DOHH2 (cell line): ENCODE measurements around the gene NELFA.

Experiments used
- H3F3A ChIP-seq: fragments of 200-600 bp; sonication (generic), shearing (Covaris generic); 2 replicates; pipeline ENCODE4 v1.6.0; 2016; ENCODE audit warnings: antibody characterized with exemption, mild to moderate bottlenecking; ENCODE audit not compliant: control insufficient read depth, insufficient read depth
- H3K27ac ChIP-seq: fragments of 200-600 bp; sonication (generic); 2 replicates; pipeline ENCODE4 v1.5.1; 2014; ENCODE audit warnings: low read depth, mild to moderate bottlenecking, low read length, moderate library complexity
- H3K27me3 ChIP-seq: fragments of 200-600 bp; sonication (generic); 2 replicates; pipeline ENCODE4 v1.6.1; 2014; ENCODE audit warnings: mild to moderate bottlenecking, low read length, mixed read lengths; ENCODE audit not compliant: control insufficient read depth
- H3K36me3 ChIP-seq: fragments of 200-600 bp; sonication (generic); 2 replicates; pipeline ENCODE4 v1.6.1; 2014; ENCODE audit warnings: mild to moderate bottlenecking, low read length, moderate library complexity, mixed read lengths; ENCODE audit not compliant: control insufficient read depth
- H3K4me1 ChIP-seq: fragments of 200-600 bp; sonication (generic); 2 replicates; pipeline ENCODE4 v1.6.1; 2014; ENCODE audit warnings: mild to moderate bottlenecking, low read length, mixed read lengths; ENCODE audit not compliant: control insufficient read depth
- H3K4me2 ChIP-seq: fragments of 200-600 bp; sonication (generic); 2 replicates; pipeline ENCODE4 v1.6.0; 2014; ENCODE audit warnings: mild to moderate bottlenecking, low read length, moderate library complexity
- H3K4me3 ChIP-seq: fragments of 200-600 bp; sonication (generic); 2 replicates; pipeline ENCODE4 v1.5.1; 2014; ENCODE audit warnings: mild to moderate bottlenecking, low read length, mixed read lengths
- H3K79me2 ChIP-seq: fragments of 200-600 bp; sonication (generic); 2 replicates; pipeline ENCODE4 v1.6.1; 2014; ENCODE audit warnings: mild to moderate bottlenecking, low read length, mixed read lengths; ENCODE audit not compliant: control insufficient read depth
- H3K9me2 ChIP-seq: fragments of 200-600 bp; sonication (generic); replicated peaks from 2 replicates; pipeline ENCODE4 v1.6.1; 2014; ENCODE audit warnings: mild to moderate bottlenecking, low read length, mixed read lengths; ENCODE audit not compliant: control insufficient read depth
- H3K9me3 ChIP-seq: fragments of 200-600 bp; sonication (generic); 2 replicates; pipeline ENCODE4 v1.6.1; 2014; ENCODE audit warnings: antibody characterized with exemption, low read length, mixed read lengths; ENCODE audit not compliant: control insufficient read depth, insufficient read depth
- H4K20me1 ChIP-seq: fragments of 200-600 bp; sonication (generic); 2 replicates; pipeline ENCODE4 v1.6.0; 2014; ENCODE audit warnings: low read depth, mild to moderate bottlenecking, antibody characterized with exemption, low read length, moderate library complexity; ENCODE audit not compliant: control insufficient read depth, insufficient read depth
- EZH2phosphoT487 ChIP-seq: fragments of 200-600 bp; sonication (generic); IDR thresholded peaks from 2 replicates; pipeline ENCODE4 v1.6.1; 2017; ENCODE audit warnings: borderline replicate concordance, mild to moderate bottlenecking, antibody characterized with exemption, low read length, moderate library complexity, mixed read lengths
- TF ChIP-seq, protein P1 (sequence below): fragments of 200-600 bp; sonication (generic); IDR thresholded peaks from one replicate; pipeline ENCODE4 v1.5.1; 2014; ENCODE audit warnings: antibody characterized with exemption, mild to moderate bottlenecking, low read depth, low read length; ENCODE audit not compliant: poor library complexity, severe bottlenecking

Gene NELFA

DNA sequence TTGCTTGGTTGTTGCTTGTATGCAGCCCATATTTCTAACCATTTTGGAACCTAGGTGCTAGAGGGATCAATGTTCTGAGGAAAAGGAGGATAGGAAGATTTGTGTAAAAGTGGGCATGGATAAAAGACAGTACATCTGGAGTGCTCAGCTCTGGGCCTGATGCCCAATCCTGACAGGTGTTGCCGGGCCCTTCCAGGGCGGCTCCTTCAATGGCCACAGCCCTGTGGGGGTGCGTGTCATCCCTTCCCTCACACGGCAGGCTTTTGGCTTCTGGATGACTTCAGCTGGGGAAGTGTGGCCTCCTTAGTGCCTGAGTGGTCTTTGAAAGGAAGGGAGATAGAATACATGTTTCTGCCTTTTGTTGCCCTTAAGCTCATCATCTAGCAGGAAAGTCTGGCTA, 47.2 kb downstream of the NELFA start:
- Histone ChIP-seq H3K79me2 (peaks cover 4% of the 10 kb centered on the region; the same call in 1 of the 2 replicates), H3K36me3 (peaks cover 95% of the 10 kb centered on the region), H3K27ac (no peak overlapping the region), H3K9me3 (no peaks in the 10 kb centered on the region), H3K4me3 (no peak overlapping the region), H3K4me1 (no peaks in the 10 kb centered on the region), H3K27me3 (no peaks in the 10 kb centered on the region), H3F3A (peaks cover 2% of the 10 kb centered on the region), H3K9me2 (no peaks in the 10 kb centered on the region), H4K20me1 (no peaks in the 10 kb centered on the region; the same call in 1 of the 2 replicates), H3K4me2 (no peak overlapping the region)
- TF ChIP-seq, protein P1, sequence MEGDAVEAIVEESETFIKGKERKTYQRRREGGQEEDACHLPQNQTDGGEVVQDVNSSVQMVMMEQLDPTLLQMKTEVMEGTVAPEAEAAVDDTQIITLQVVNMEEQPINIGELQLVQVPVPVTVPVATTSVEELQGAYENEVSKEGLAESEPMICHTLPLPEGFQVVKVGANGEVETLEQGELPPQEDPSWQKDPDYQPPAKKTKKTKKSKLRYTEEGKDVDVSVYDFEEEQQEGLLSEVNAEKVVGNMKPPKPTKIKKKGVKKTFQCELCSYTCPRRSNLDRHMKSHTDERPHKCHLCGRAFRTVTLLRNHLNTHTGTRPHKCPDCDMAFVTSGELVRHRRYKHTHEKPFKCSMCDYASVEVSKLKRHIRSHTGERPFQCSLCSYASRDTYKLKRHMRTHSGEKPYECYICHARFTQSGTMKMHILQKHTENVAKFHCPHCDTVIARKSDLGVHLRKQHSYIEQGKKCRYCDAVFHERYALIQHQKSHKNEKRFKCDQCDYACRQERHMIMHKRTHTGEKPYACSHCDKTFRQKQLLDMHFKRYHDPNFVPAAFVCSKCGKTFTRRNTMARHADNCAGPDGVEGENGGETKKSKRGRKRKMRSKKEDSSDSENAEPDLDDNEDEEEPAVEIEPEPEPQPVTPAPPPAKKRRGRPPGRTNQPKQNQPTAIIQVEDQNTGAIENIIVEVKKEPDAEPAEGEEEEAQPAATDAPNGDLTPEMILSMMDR, result no peak
- no peak for TF ChIP-seq EZH2phosphoT487

DNA sequence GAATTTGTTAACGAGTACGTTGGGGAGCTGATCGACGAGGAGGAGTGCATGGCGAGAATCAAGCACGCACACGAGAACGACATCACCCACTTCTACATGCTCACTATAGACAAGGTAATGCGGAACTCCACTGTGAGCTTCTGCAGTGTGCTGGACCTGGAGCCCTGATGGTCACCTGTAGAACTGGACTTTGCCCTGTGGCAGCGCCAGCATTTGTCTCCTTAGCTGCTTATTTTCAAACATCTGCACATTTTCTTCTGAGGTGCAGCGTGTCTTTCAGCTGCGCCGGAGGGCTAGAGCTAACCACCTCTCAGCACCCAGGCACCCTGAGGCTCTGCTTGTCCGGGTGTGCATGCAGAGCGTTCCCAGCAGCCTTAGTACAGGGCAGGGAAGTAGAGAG, 47.7 kb downstream of the NELFA start:
- no peaks in the 10 kb centered on the region; the same call in 1 of the 2 replicates for H4K20me1 ChIP-seq
- TF ChIP-seq EZH2phosphoT487, result no peak
- TF ChIP-seq, protein P1, result no peak
- no peaks in the 10 kb centered on the region for H3K9me3 ChIP-seq
- H3K4me1 ChIP-seq, result no peaks in the 10 kb centered on the region
- no peak overlapping the region for H3K27ac ChIP-seq
- H3K4me2 ChIP-seq, result no peak overlapping the region
- no peaks in the 10 kb centered on the region for H3K27me3 ChIP-seq
- no peaks in the 10 kb centered on the region for H3K9me2 ChIP-seq
- no peak overlapping the region for H3K4me3 ChIP-seq
- H3K36me3 ChIP-seq, result peaks cover 98% of the 10 kb centered on the region
- peaks cover 4% of the 10 kb centered on the region; the same call in 1 of the 2 replicates for H3K79me2 ChIP-seq
- H3F3A ChIP-seq, result peaks cover 2% of the 10 kb centered on the region

DNA sequence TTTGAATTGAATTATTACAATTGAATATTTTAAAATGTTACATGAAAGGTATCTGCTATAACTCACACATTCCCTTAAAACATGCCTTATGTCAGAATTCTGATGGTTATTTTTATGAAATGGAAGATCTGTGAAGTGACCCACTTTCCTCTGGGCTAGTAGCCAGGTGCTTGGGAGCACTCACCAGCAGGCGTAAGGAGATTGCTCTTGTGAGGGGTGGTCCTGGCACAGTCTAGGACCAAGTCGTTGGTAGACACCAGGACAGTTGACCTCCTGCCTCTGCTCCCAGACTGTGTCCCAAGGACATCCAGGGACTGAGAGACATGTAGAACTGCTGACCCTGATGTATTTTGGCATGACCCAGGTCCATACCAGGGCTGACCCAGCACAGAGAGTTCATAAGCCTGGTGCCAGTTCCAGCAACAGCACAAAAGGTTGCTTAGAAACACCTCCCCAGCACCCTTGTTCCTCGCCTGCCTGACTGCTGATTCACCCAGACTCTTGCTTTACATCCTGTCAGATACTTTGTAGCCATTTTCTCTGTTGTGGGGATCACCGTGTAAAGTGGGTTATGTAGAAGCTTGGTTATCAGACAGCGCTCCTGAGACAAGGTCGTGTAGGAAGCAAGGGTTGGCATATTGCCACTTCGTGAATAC, 48.5 kb downstream of the NELFA start:
- Histone ChIP-seq H4K20me1 (no peaks in the 10 kb centered on the region; the same call in 1 of the 2 replicates), H3K27me3 (no peaks in the 10 kb centered on the region), H3K27ac (no peak overlapping the region), H3K4me2 (no peak overlapping the region), H3K4me3 (no peak overlapping the region), H3K4me1 (no peaks in the 10 kb centered on the region), H3K9me3 (no peaks in the 10 kb centered on the region), H3F3A (peaks cover under 1% of the 10 kb centered on the region; the same call in 1 of the 2 replicates), H3K79me2 (peaks cover 4% of the 10 kb centered on the region; the same call in 1 of the 2 replicates), H3K36me3 (peaks cover 98% of the 10 kb centered on the region), H3K9me2 (no peaks in the 10 kb centered on the region)
- TF ChIP-seq, protein P1, result no peak
- no peak for TF ChIP-seq EZH2phosphoT487
